K562 (cell line): ENCODE data around the gene ENO3. TPM values are rescaled to one million over a fixed set of nuclear protein-coding genes. Genes with fewer than 3 reads are reported as not detected.

Experiments
- CBFA2T3 ChIP-seq: fragments of 450-650 bp; IDR thresholded peaks from 2 replicates; pipeline ENCODE4 v1.6.1; 2017
- CHAMP1 ChIP-seq: fragments of 450-650 bp; IDR thresholded peaks from 2 replicates; pipeline ENCODE4 v1.6.1; 2016; ENCODE audit warnings: mild to moderate bottlenecking
- DMBX1 ChIP-seq: fragments of 250-450 bp; sonication (Bioruptor Pico); IDR thresholded peaks from 2 replicates; pipeline ENCODE4 v1.8.0; 2022; ENCODE audit warnings: inconsistent platforms, mild to moderate bottlenecking, moderate library complexity, borderline replicate concordance
- E2F3 ChIP-seq: fragments of 250-450 bp; sonication (Bioruptor Pico); IDR thresholded peaks from 2 replicates; pipeline ENCODE4 v1.4.0; 2020; ENCODE audit warnings: mild to moderate bottlenecking
- MXD1 ChIP-seq: fragments of 250-450 bp; sonication (Bioruptor Pico); IDR thresholded peaks from 2 replicates; pipeline ENCODE4 v1.8.0; 2021; ENCODE audit warnings: borderline replicate concordance, mild to moderate bottlenecking, moderate library complexity; ENCODE audit not compliant: poor library complexity, severe bottlenecking
- polyA plus RNA-seq, 8 experiments: library from polyadenylated mRNA; depleted of rRNA in 4 of 8; stranded (reverse) in 5 of 8; unstranded in 3 of 8; fragments of >200 nt; fragmentation: Nextera tagmentation in 2 of 8; fragmentation: Illumina TruSeq in 1 of 8; extraction: Ambion mirVana in 2 of 8; extraction: Trizol in 1 of 8; gene quantifications; 2 replicates each; pipeline versions ENCODE4 v1.2.1 to v1.2.3, GENCODE V29; 2011 to 2014; ENCODE audit warnings: inconsistent platforms in 1 of 8, missing spikeins in 1 of 8
- total RNA-seq, 7 experiments: library from RNA; depleted of rRNA in 6 of 7; stranded (reverse); fragments of >200 nt in 6 of 7; fragmentation: Illumina TruSeq in 2 of 7; extraction: Trizol in 2 of 7; gene quantifications; 2 replicates each; pipeline versions ENCODE4 v1.2.1 to v1.2.3, GENCODE V29; 2011 to 2021; ENCODE audit warnings: low replicate concordance in 1 of 7
- TF ChIP-seq, protein P1 (sequence below), 2 experiments: fragments of 200-800 bp in 1 of 2; sonication (Bioruptor generic) in 1 of 2; sonication (generic) in 1 of 2; formaldehyde crosslinking in 1 of 2; IDR thresholded peaks in 1 of 2; conservative IDR thresholded peaks in 1 of 2; 2 replicates each; pipeline versions ENCODE4 v1.5.0 to v1.6.1; 2016 to 2020; ENCODE audit warnings: missing compliant biosample characterization in 1 of 2, missing genetic modification characterization in 1 of 2, missing genetic modification reagents in 1 of 2

ENO3 gene
- total and polyA plus RNA-seq, 9 of the 15 experiments (the other 6 are each of a cell fraction or from before 2014, with no cell fraction given) = 5.7 to 17.2 (median 9.9) TPM

DNA sequence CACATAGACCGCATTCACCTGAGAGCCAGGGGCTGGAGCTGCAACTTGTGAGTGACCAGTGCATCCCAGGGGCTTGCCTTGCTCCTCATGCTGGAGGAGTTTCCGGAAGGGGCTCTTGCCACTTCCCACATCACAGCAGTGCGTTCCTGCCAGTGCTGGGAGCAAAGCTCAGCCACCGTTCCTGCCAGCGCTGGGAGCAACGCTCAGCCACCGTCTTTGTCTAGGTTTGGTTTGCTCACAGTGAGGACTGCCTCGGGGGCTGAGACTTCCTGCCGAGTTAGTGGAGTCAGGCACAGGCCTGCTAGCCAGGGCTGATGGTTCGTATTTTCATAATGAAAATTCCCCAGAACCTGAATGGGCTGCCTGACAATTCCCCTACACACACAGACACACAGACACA lies 42.6 kb upstream of the ENO3 start (continued):
- TF ChIP-seq DMBX1 (CRISPR knock-in tag) (no peak), E2F3 (CRISPR knock-in tag) (no peak), CBFA2T3 (no peak), MXD1 (CRISPR knock-in tag) (no peak), CHAMP1 (no peak)
- TF ChIP-seq, protein P1, sequence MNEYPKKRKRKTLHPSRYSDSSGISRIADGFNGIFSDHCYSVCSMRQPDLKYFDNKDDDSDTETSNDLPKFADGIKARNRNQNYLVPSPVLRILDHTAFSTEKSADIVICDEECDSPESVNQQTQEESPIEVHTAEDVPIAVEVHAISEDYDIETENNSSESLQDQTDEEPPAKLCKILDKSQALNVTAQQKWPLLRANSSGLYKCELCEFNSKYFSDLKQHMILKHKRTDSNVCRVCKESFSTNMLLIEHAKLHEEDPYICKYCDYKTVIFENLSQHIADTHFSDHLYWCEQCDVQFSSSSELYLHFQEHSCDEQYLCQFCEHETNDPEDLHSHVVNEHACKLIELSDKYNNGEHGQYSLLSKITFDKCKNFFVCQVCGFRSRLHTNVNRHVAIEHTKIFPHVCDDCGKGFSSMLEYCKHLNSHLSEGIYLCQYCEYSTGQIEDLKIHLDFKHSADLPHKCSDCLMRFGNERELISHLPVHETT (CRISPR knock-in tag; conservative IDR thresholded peaks at IDR 0.05 in 1 of 2, IDR thresholded peaks at IDR 0.05 in 1 of 2) = no peak
